Measurements from ENCODE around the gene OR2M5. TPM values are rescaled to one million over a fixed set of nuclear protein-coding genes. Genes with fewer than 3 reads are reported as not detected.

The OR2M5 gene
- total and polyA plus RNA-seq, 2 donors (not counting 3 experiments of a cell fraction or from before 2014, with no cell fraction given): not detected

DNA sequence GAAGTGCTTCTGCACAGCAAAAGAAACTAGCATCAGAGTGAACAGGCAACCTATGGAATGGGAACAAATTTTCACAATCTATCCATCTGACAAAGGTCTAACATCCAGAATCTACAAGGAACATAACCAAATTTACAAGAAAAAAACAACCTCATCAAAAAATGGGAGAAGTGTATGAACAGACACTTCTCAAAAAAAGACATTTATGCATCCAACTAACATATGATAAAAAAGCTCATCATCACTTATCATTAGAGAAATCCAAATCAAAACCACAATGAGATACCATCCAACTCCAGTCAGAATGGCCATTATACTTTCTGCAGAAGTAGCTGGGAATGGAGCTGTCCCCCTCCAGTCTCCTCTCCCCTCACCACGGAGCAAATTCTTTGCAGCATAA is 49.2 kb downstream of the OR2M5 start:
- no peaks in the 10 kb centered on the region for H3K9me1 ChIP-seq (replicated peaks; ENCODE audit: control insufficient read depth, extremely low read depth, insufficient read depth, low read length)
- no peak overlapping the region for H2AFZ ChIP-seq (ENCODE audit: low read depth, low read length)
- CTCF ChIA-PET: no interaction called here
- no peak overlapping the region for H3K4me2 ChIP-seq (ENCODE audit: insufficient read depth, low read length)
- no peak overlapping the region for H3K4me3 ChIP-seq (replicated peaks in 1 of 3; ENCODE audit: insufficient read depth in 1 of 3, low read depth in 1 of 3, low read length in 3 of 3)
- no peaks in the 10 kb centered on the region for H4K20me1 ChIP-seq (replicated peaks; ENCODE audit: control insufficient read depth, extremely low read depth, insufficient read depth, low read length)
- no peaks in the 10 kb centered on the region for H3K79me2 ChIP-seq (ENCODE audit: control insufficient read depth, insufficient read depth, low read length)
- dilution Hi-C loops (cut with MboI; ENCODE audit: extremely low pct_ligation_motif_present, low sequenced_read_pairs) (no loop called here), intact Hi-C loops (cut with micrococcal nuclease) (no loop called here)
- H3K27ac ChIP-seq (ENCODE audit: insufficient read depth, low read depth, low read length): no peak overlapping the region
- no peak for DNase-seq (ENCODE audit: low read depth, low spot score)
- H3K27me3 ChIP-seq (ENCODE audit: control insufficient read depth in 2 of 2, insufficient read depth in 2 of 2, low read length in 2 of 2): no peaks in the 10 kb centered on the region
- POLR2A ChIA-PET: no interaction called here
- TF ChIP-seq GATA2 (IDR thresholded peaks at IDR 0.05; ENCODE audit: insufficient read depth, insufficient read length, low read depth, low read length) (no peak), FOS (IDR thresholded peaks at IDR 0.05; ENCODE audit: borderline replicate concordance, insufficient read depth, low read length) (no peak), POLR2A (IDR thresholded peaks at IDR 0.05; ENCODE audit: low read depth, low read length) (no peak), EZH2 (IDR thresholded peaks at IDR 0.05; ENCODE audit: borderline replicate concordance, low read depth, low read length, severe bottlenecking) (no peak)
- no peaks in the 10 kb centered on the region for H3K36me3 ChIP-seq (ENCODE audit: control insufficient read depth in 2 of 2, extremely low read depth in 1 of 2, insufficient read depth in 2 of 2, low read length in 2 of 2)
- no peaks in the 10 kb centered on the region for H3K4me1 ChIP-seq (ENCODE audit: control insufficient read depth, extremely low read depth, insufficient read depth, low read length)
- peaks cover 2% of the 10 kb centered on the region for H3K9me3 ChIP-seq (replicated peaks; ENCODE audit: control insufficient read depth, insufficient read depth, low read length)
- FAIRE-seq: no peak
- no peak overlapping the region for H3K9ac ChIP-seq (replicated peaks; ENCODE audit: extremely low read depth, insufficient read depth, low read length)
- no TSS peak for BruUV-seq (replicated peaks)

Other genes starting within 250 kb of the OR2M5 start
- gene OR2W3, start 249.6 kb upstream of the OR2M5 start, total RNA-seq: not detected in 2 replicates
- gene OR2W3, start 249.6 kb upstream of the OR2M5 start, polyA plus RNA-seq: not detected in 2 replicates
- gene OR2T8, start 224.9 kb upstream of the OR2M5 start, total RNA-seq: not detected in 2 replicates
- gene OR2T8, start 224.9 kb upstream of the OR2M5 start, polyA plus RNA-seq: not detected in 2 replicates
- gene OR2AJ1, start 220.3 kb upstream of the OR2M5 start, total RNA-seq: not detected in 2 replicates
- not detected in 2 replicates for gene OR2AJ1, start 220.3 kb upstream of the OR2M5 start, polyA plus RNA-seq
- not detected in 2 replicates for gene OR2L8, start 196.3 kb upstream of the OR2M5 start, total RNA-seq
- gene OR2L8, start 196.3 kb upstream of the OR2M5 start, polyA plus RNA-seq: not detected in 2 replicates
- not detected in 2 replicates for gene OR2AK2, start 179.9 kb upstream of the OR2M5 start, total RNA-seq
- 0.08 TPM in 1 of 2 replicates, not detected in the other for gene OR2AK2, start 179.9 kb upstream of the OR2M5 start, polyA plus RNA-seq
- not detected in 2 replicates for gene OR2L5, start 131.5 kb upstream of the OR2M5 start, total RNA-seq
- not detected in 2 replicates for gene OR2L5, start 131.5 kb upstream of the OR2M5 start, polyA plus RNA-seq
- gene OR2L2, start 115.1 kb upstream of the OR2M5 start, total RNA-seq: 0.07 TPM in 1 of 2 replicates, not detected in the other
- not detected in 2 replicates for gene OR2L2, start 115.1 kb upstream of the OR2M5 start, polyA plus RNA-seq
- not detected in 2 replicates for gene OR2L3, start 98.3 kb upstream of the OR2M5 start, total RNA-seq
- not detected in 2 replicates for gene OR2L3, start 98.3 kb upstream of the OR2M5 start, polyA plus RNA-seq
- not detected in 2 replicates for gene OR2L13, start 50.0 kb upstream of the OR2M5 start, total RNA-seq
- not detected in 2 replicates for gene OR2L13, start 50.0 kb upstream of the OR2M5 start, polyA plus RNA-seq
- gene OR2M2, start 29.7 kb downstream of the OR2M5 start, total RNA-seq: not detected in 2 replicates
- not detected in 2 replicates for gene OR2M2, start 29.7 kb downstream of the OR2M5 start, polyA plus RNA-seq
- gene OR2M3, start 52.1 kb downstream of the OR2M5 start, total RNA-seq: not detected in 2 replicates
- not detected in 2 replicates for gene OR2M3, start 52.1 kb downstream of the OR2M5 start, polyA plus RNA-seq
- not detected in 2 replicates for gene OR2M4, start 86.3 kb downstream of the OR2M5 start, total RNA-seq
- not detected in 2 replicates for gene OR2M4, start 86.3 kb downstream of the OR2M5 start, polyA plus RNA-seq
- gene OR2T33, start 132.8 kb downstream of the OR2M5 start, total RNA-seq: not detected in 2 replicates
- gene OR2T33, start 132.8 kb downstream of the OR2M5 start, polyA plus RNA-seq: not detected in 2 replicates
- gene OR2T12, start 158.3 kb downstream of the OR2M5 start, total RNA-seq: not detected in 2 replicates
- not detected in 2 replicates for gene OR2T12, start 158.3 kb downstream of the OR2M5 start, polyA plus RNA-seq
- gene OR2M7, start 179.4 kb downstream of the OR2M5 start, total RNA-seq: not detected in 2 replicates
- gene OR2M7, start 179.4 kb downstream of the OR2M5 start, polyA plus RNA-seq: not detected in 2 replicates
- gene OR14C36, start 203.6 kb downstream of the OR2M5 start, total RNA-seq: not detected in 2 replicates
- not detected in 2 replicates for gene OR14C36, start 203.6 kb downstream of the OR2M5 start, polyA plus RNA-seq
- gene OR2T4, start 216.5 kb downstream of the OR2M5 start, total RNA-seq: not detected in 2 replicates
- not detected in 2 replicates for gene OR2T4, start 216.5 kb downstream of the OR2M5 start, polyA plus RNA-seq
- gene OR2T6, start 230.6 kb downstream of the OR2M5 start, total RNA-seq: not detected in 2 replicates
- gene OR2T6, start 230.6 kb downstream of the OR2M5 start, polyA plus RNA-seq: not detected in 2 replicates